GM18951 (cell line): Measurements from ENCODE around the gene GPR39.

ENCODE experiments used
- POLR2A ChIP-seq: IDR thresholded peaks from 4 replicates; pipeline ENCODE4 v1.6.1; 2011; ENCODE audit warnings: mild to moderate bottlenecking; ENCODE audit not compliant: insufficient read length, insufficient read depth; ENCODE audit errors: extremely low read depth
- in situ Hi-C: fragments of 300-500 bp; cut with MboI; formaldehyde crosslinking; loops from one replicate; pipeline ENCODE4 v1.12.0; 2022; ENCODE audit warnings: low sequenced_read_pairs, mixed read lengths, inconsistent platforms; ENCODE audit not compliant: unreplicated experiment

GPR39 gene

GRCh38 chr2:132586835-132587234 is 170.2 kb downstream of the GPR39 start:
- in situ Hi-C loops: no loop called here
- TF ChIP-seq POLR2A: no peak

GRCh38 chr2:132588576-132588975 is 172.0 kb downstream of the GPR39 start:
- in situ Hi-C loops: no loop called here

GRCh38 chr2:132589111-132589830 is 172.7 kb downstream of the GPR39 start:
- no peak for TF ChIP-seq POLR2A
- in situ Hi-C loops: no loop called here

More at GRCh38 chr2:132588576-132588975, 172.0 kb downstream of the GPR39 start:
- TF ChIP-seq POLR2A: no peak

GRCh38 chr2:132589966-132590365 is 173.4 kb downstream of the GPR39 start:
- no peak for TF ChIP-seq POLR2A
- in situ Hi-C loops: no loop called here

GRCh38 chr2:132593171-132593570 is 176.6 kb downstream of the GPR39 start:
- in situ Hi-C loops: no loop called here
- TF ChIP-seq POLR2A: no peak

- TF ChIP-seq POLR2A: no peak
- in situ Hi-C loops: no loop called here
These were observed 178.6 kb downstream of the GPR39 start for GRCh38 chr2:132595186-132595585.

GRCh38 chr2:132595693-132596092 is 179.1 kb downstream of the GPR39 start:
- in situ Hi-C loops: no loop called here
- TF ChIP-seq POLR2A: no peak

- TF ChIP-seq POLR2A: no peak
- in situ Hi-C loops: no loop called here
These were observed 180.6 kb downstream of the GPR39 start for GRCh38 chr2:132597166-132597565.

- no peak for TF ChIP-seq POLR2A
- in situ Hi-C loops: no loop called here
These were observed 181.2 kb downstream of the GPR39 start for GRCh38 chr2:132597831-132598230.

GRCh38 chr2:132598536-132598935 is 181.9 kb downstream of the GPR39 start:
- in situ Hi-C loops: no loop called here
- TF ChIP-seq POLR2A: no peak

- in situ Hi-C loops: no loop called here
- no peak for TF ChIP-seq POLR2A
These were observed 183.0 kb downstream of the GPR39 start for GRCh38 chr2:132599556-132599955.

- in situ Hi-C loops: no loop called here
- TF ChIP-seq POLR2A: no peak
These were observed 188.0 kb downstream of the GPR39 start for GRCh38 chr2:132604561-132604960.

GRCh38 chr2:132605236-132606180 is 188.9 kb downstream of the GPR39 start:
- in situ Hi-C loops: no loop called here
- no peak for TF ChIP-seq POLR2A

- in situ Hi-C loops: no loop called here
- TF ChIP-seq POLR2A: no peak
These were observed 190.0 kb downstream of the GPR39 start for GRCh38 chr2:132606649-132607048.
